ENCODE measurements around the gene PAK2. TPM values are rescaled to one million over a fixed set of nuclear protein-coding genes. Genes with fewer than 3 reads are reported as not detected.
A peak's percentile ranks its signal among the peaks of the same experiment; 100 is the strongest.

The PAK2 gene
- total RNA-seq, 1 donor from 2014 or later: 56.8 TPM

- no peak for TF ChIP-seq CTCF (conservative IDR thresholded peaks at IDR 0.05)
- H3K27ac Mint-ChIP-seq: no peak overlapping the region
- no peaks in the 10 kb centered on the region for H3K27me3 Mint-ChIP-seq
- no peak for DNase-seq (ENCODE audit: extremely low spot score, unreplicated experiment)
- no peaks in the 10 kb centered on the region for H3K4me1 Mint-ChIP-seq (ENCODE audit: unreplicated experiment)
- no peaks in the 10 kb centered on the region for H3K9me3 Mint-ChIP-seq
- H3K36me3 Mint-ChIP-seq: peaks cover 13% of the 10 kb centered on the region
- H3K4me3 Mint-ChIP-seq: no peak overlapping the region
Measured at GRCh38 chr3:196726788-196727675, 12.6 kb upstream of the PAK2 start.

- Mint-ChIP-seq H3K27ac (no peak overlapping the region), H3K9me3 (peaks cover 5% of the 10 kb centered on the region), H3K36me3 (peaks cover 14% of the 10 kb centered on the region), H3K27me3 (no peaks in the 10 kb centered on the region), H3K4me3 (no peak overlapping the region), H3K4me1 (ENCODE audit: unreplicated experiment) (no peaks in the 10 kb centered on the region)
- DNase-seq (ENCODE audit: extremely low spot score, unreplicated experiment): no peak
- no peak for TF ChIP-seq CTCF (conservative IDR thresholded peaks at IDR 0.05)
Measured at GRCh38 chr3:196735751-196736150, 3.9 kb upstream of the PAK2 start.

GRCh38 chr3:196736670-196737374 lies 2.8 kb upstream of the PAK2 start:
- Mint-ChIP-seq H3K4me1 (ENCODE audit: unreplicated experiment) (peaks cover 4% of the 10 kb centered on the region), H3K27ac (no peak overlapping the region), H3K36me3 (peaks cover 14% of the 10 kb centered on the region), H3K4me3 (no peak overlapping the region), H3K9me3 (peaks cover 5% of the 10 kb centered on the region), H3K27me3 (no peaks in the 10 kb centered on the region)
- DNase-seq (ENCODE audit: extremely low spot score, unreplicated experiment): no peak
- TF ChIP-seq CTCF (conservative IDR thresholded peaks at IDR 0.05): no peak

GRCh38 chr3:196737655-196738054 lies 2.0 kb upstream of the PAK2 start:
- peaks cover 5% of the 10 kb centered on the region for H3K9me3 Mint-ChIP-seq
- no peak overlapping the region for H3K27ac Mint-ChIP-seq
- TF ChIP-seq CTCF (conservative IDR thresholded peaks at IDR 0.05): no peak
- no peak overlapping the region for H3K4me3 Mint-ChIP-seq
- peaks cover 14% of the 10 kb centered on the region for H3K36me3 Mint-ChIP-seq
- no peaks in the 10 kb centered on the region for H3K27me3 Mint-ChIP-seq
- peaks cover 5% of the 10 kb centered on the region for H3K4me1 Mint-ChIP-seq (ENCODE audit: unreplicated experiment)
- DNase-seq (ENCODE audit: extremely low spot score, unreplicated experiment): no peak

GRCh38 chr3:196740481-196741248 lies 1.0 kb downstream of the PAK2 start:
- Mint-ChIP-seq H3K36me3 (peaks cover 14% of the 10 kb centered on the region), H3K27me3 (no peaks in the 10 kb centered on the region), H3K4me1 (ENCODE audit: unreplicated experiment) (peaks cover 5% of the 10 kb centered on the region), H3K9me3 (peaks cover 5% of the 10 kb centered on the region), H3K4me3 (peak overlapping the region; percentile 99), H3K27ac (peak overlapping the region; percentile 97)
- no peak for TF ChIP-seq CTCF (conservative IDR thresholded peaks at IDR 0.05)
- no peak for DNase-seq (ENCODE audit: extremely low spot score, unreplicated experiment)
